ENCODE measurements around the gene UBASH3A.

GRCh38 chr21:42438316-42439205 is 34.9 kb downstream of the UBASH3A start:
- TF ChIP-seq, protein P1, sequence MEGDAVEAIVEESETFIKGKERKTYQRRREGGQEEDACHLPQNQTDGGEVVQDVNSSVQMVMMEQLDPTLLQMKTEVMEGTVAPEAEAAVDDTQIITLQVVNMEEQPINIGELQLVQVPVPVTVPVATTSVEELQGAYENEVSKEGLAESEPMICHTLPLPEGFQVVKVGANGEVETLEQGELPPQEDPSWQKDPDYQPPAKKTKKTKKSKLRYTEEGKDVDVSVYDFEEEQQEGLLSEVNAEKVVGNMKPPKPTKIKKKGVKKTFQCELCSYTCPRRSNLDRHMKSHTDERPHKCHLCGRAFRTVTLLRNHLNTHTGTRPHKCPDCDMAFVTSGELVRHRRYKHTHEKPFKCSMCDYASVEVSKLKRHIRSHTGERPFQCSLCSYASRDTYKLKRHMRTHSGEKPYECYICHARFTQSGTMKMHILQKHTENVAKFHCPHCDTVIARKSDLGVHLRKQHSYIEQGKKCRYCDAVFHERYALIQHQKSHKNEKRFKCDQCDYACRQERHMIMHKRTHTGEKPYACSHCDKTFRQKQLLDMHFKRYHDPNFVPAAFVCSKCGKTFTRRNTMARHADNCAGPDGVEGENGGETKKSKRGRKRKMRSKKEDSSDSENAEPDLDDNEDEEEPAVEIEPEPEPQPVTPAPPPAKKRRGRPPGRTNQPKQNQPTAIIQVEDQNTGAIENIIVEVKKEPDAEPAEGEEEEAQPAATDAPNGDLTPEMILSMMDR (conservative IDR thresholded peaks at IDR 0.05; ENCODE audit: low read length), result no peak
- TF ChIP-seq EZH2phosphoT487 (IDR thresholded peaks at IDR 0.05; ENCODE audit: borderline replicate concordance, low read depth, low read length), result no peak
